NT2/D1 (cell line): ENCODE results near the gene TMEM41B.
"Not testable (repeated sequence)": the region's sequence is repeated elsewhere in the genome, so short reads cannot be mapped to it uniquely, and the experiment has no call there.

Source experiments
- DNase-seq: peaks from one replicate; pipeline ENCODE4 v3.0.0-alpha.2; 2011; ENCODE audit warnings: low read depth, low spot score
- H3K27me3 ChIP-seq: 2 replicates; pipeline ENCODE4 v1.6.0; 2011; ENCODE audit warnings: mild to moderate bottlenecking; ENCODE audit not compliant: insufficient read length, insufficient read depth
- H3K36me3 ChIP-seq: 2 replicates; pipeline ENCODE4 v1.6.1; 2011; ENCODE audit warnings: mild to moderate bottlenecking, low read length, mixed read lengths; ENCODE audit not compliant: insufficient read depth, insufficient read length
- H3K4me1 ChIP-seq: 2 replicates; pipeline ENCODE4 v1.5.1; 2011; ENCODE audit not compliant: insufficient read depth, insufficient read length
- H3K4me3 ChIP-seq: 2 replicates; pipeline ENCODE4 v1.5.1; 2011; ENCODE audit warnings: low read depth; ENCODE audit not compliant: insufficient read length
- H3K9ac ChIP-seq: 2 replicates; pipeline ENCODE4 v1.6.0; 2011; ENCODE audit warnings: low read depth; ENCODE audit not compliant: insufficient read length
- H3K9me3 ChIP-seq: 2 replicates; pipeline ENCODE4 v1.5.1; 2011; ENCODE audit warnings: mild to moderate bottlenecking, low read length; ENCODE audit not compliant: insufficient read depth
- SUZ12 ChIP-seq: IDR thresholded peaks from 2 replicates; pipeline ENCODE4 v1.6.1; 2011; ENCODE audit not compliant: insufficient read length, insufficient read depth; ENCODE audit errors: extremely low read depth
- YY1 ChIP-seq: IDR thresholded peaks from 2 replicates; pipeline ENCODE4 v1.6.1; 2011; ENCODE audit not compliant: insufficient read length, insufficient read depth
- ZNF274 ChIP-seq: IDR thresholded peaks from 2 replicates; pipeline ENCODE4 v1.6.1; 2011; ENCODE audit warnings: mild to moderate bottlenecking, low read depth, low read length

The TMEM41B gene

GRCh38 chr11:9344061-9344680 lies 29.8 kb upstream of the TMEM41B start:
- H3K4me3 ChIP-seq = no peak overlapping the region
- no peaks in the 10 kb centered on the region for H3K4me1 ChIP-seq
- TF ChIP-seq ZNF274 (no peak), SUZ12 (no peak), YY1 (no peak)
- no peaks in the 10 kb centered on the region for H3K9me3 ChIP-seq
- H3K27me3 ChIP-seq = no peaks in the 10 kb centered on the region
- H3K36me3 ChIP-seq = no peaks in the 10 kb centered on the region
- no peak overlapping the region for H3K9ac ChIP-seq
- DNase-seq = no peak

- no peak overlapping the region for H3K4me3 ChIP-seq
- H3K4me1 ChIP-seq = no peaks in the 10 kb centered on the region
- H3K9me3 ChIP-seq = no peaks in the 10 kb centered on the region
- no peaks in the 10 kb centered on the region for H3K36me3 ChIP-seq
- DNase-seq = no peak
- no peaks in the 10 kb centered on the region for H3K27me3 ChIP-seq
- H3K9ac ChIP-seq = no peak overlapping the region
- no peak for TF ChIP-seq SUZ12
Measured at GRCh38 chr11:9341638-9342178, 27.3 kb upstream of the TMEM41B start.

- Histone ChIP-seq H3K4me3 (no peak overlapping the region), H3K36me3 (no peaks in the 10 kb centered on the region), H3K4me1 (no peaks in the 10 kb centered on the region), H3K9me3 (no peaks in the 10 kb centered on the region), H3K27me3 (no peaks in the 10 kb centered on the region), H3K9ac (no peak overlapping the region)
- no peak for TF ChIP-seq YY1
- TF ChIP-seq ZNF274 = no peak
- no peak for TF ChIP-seq SUZ12
- DNase-seq = no peak
Measured at GRCh38 chr11:9332655-9333054, 18.3 kb upstream of the TMEM41B start.

GRCh38 chr11:9330387-9331384 lies 16.3 kb upstream of the TMEM41B start:
- DNase-seq = no peak
- TF ChIP-seq ZNF274 (no peak), YY1 (no peak), SUZ12 (no peak)
- no peaks in the 10 kb centered on the region for H3K36me3 ChIP-seq
- no peaks in the 10 kb centered on the region for H3K27me3 ChIP-seq
- no peaks in the 10 kb centered on the region for H3K4me1 ChIP-seq
- no peaks in the 10 kb centered on the region for H3K9me3 ChIP-seq
- no peak overlapping the region for H3K4me3 ChIP-seq
- H3K9ac ChIP-seq = no peak overlapping the region

GRCh38 chr11:9320047-9320446 lies 5.7 kb upstream of the TMEM41B start:
- TF ChIP-seq YY1 (no peak), ZNF274 (no peak), SUZ12 (no peak)
- Histone ChIP-seq H3K4me1 (peaks cover 8% of the 10 kb centered on the region), H3K36me3 (no peaks in the 10 kb centered on the region), H3K9me3 (no peaks in the 10 kb centered on the region), H3K4me3 (no peak overlapping the region), H3K9ac (no peak overlapping the region), H3K27me3 (no peaks in the 10 kb centered on the region)
- no peak for DNase-seq

- not testable (repeated sequence) for H3K9ac ChIP-seq, H3K9me3 ChIP-seq, H3K27me3 ChIP-seq, H3K36me3 ChIP-seq, H3K4me3 ChIP-seq, H3K4me1 ChIP-seq
- peak; percentile 42 for DNase-seq
Measured at GRCh38 chr11:9319377-9320001, 5.1 kb upstream of the TMEM41B start.

GRCh38 chr11:9318442-9319376 lies 4.3 kb upstream of the TMEM41B start:
- H3K4me3 ChIP-seq, H3K4me1 ChIP-seq, H3K27me3 ChIP-seq, H3K9me3 ChIP-seq, H3K36me3 ChIP-seq: not testable (repeated sequence)
- peak overlapping the region; percentile 62 for H3K9ac ChIP-seq
- DNase-seq = peak; percentile 28
